ENCODE measurements around the gene LRIT2. TPM values are rescaled to one million over a fixed set of nuclear protein-coding genes. Genes with fewer than 3 reads are reported as not detected.

The LRIT2 gene
- total and polyA plus RNA-seq, 7 experiments from 2014 or later: not detected

DNA sequence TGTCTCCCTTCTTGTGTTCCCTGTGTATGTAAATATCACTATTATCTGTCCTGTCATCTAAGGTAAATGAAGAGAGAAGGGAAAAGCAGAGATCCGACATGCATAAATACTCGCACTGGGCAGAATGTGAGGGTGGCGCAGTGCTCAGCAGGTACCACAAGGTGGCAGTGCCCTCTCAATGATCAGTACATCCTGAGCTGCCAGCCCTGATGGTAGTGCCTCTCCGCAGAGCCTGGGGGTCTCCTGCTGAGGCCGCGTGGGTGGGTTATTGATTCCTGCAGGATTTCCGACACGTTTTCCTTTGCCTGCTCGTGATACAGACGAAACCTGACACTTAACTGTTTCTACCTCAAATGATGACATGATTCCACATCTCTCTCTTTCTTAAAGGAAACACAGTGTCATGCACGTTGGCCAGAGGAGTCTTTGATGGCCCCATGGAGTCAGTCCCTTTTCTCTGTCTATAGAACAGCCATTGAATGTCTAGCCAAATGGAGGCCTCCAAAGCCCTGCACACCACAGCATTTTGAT, 39.3 kb upstream of the LRIT2 start:
- no peaks in the 10 kb centered on the region for H3K36me3 Mint-ChIP-seq
- intact Hi-C loops (cut with micrococcal nuclease): loop anchor here (1.0 to 5.0 kb wide), 8 partner anchors 65 to 452 kb away; no protein-coding TSS in a partner anchor

DNA sequence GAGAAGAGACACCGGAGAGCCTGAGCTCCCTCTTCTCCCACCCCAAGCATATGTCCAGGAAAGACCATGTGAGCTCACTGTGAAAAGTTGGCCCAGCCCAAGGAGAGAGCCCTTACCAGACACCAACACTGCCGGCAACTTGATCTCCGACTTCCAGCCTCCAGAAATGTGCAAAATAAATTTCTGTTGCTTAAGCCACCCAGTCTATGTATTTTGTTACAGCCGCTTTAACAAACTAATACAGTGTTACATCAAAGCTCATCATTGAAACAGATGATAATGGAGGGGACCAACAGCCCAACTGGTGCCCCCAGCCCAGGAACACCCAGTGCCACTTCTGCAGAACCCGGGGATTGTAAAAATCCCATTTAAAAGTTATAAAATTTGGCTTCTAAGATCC, 38.4 kb upstream of the LRIT2 start:
- Mint-ChIP-seq H3K27ac (no peak overlapping the region), H3K9me3 (no peaks in the 10 kb centered on the region), H3K4me3 (no peak overlapping the region), H3K27me3 (peaks cover 20 to 40% (median 26%) of the 10 kb centered on the region in 5 donors), H3K4me1 (peaks cover 0 to 16% (median 7%) of the 10 kb centered on the region in 7 donors), H3K36me3 (no peaks in the 10 kb centered on the region)
- CTCF ChIA-PET: interaction anchor here (0.7 to 9.0 kb wide), 5 partner anchors 9 to 279 kb away, joined by 3 to 129 read pairs (median 3); no protein-coding TSS in a partner anchor
- DNase-seq: no peak
- Histone ChIP-seq H3K4me1 (ENCODE audit: control insufficient read depth in 2 of 2, insufficient read depth in 2 of 2, low read length in 2 of 2) (peaks cover 0 to 3% of the 10 kb centered on the region in 2 donors), H3K27me3 (ENCODE audit: control insufficient read depth in 2 of 2, insufficient read depth in 2 of 2, low read length in 2 of 2) (no peaks in the 10 kb centered on the region), H3K27ac (ENCODE audit: low read depth, low read length) (no peak overlapping the region), H3K4me3 (ENCODE audit: low read length) (no peak overlapping the region), H3K36me3 (ENCODE audit: control insufficient read depth in 2 of 3, insufficient read depth in 3 of 3, low read length in 3 of 3) (no peaks in the 10 kb centered on the region), H3K9me3 (ENCODE audit: control insufficient read depth in 2 of 3, low read length in 3 of 3) (no peaks in the 10 kb centered on the region)
- intact Hi-C loops (cut with micrococcal nuclease): loop anchor here (1.0 to 2.0 kb wide), 7 partner anchors 66 to 453 kb away; no protein-coding TSS in a partner anchor
- POLR2A ChIA-PET: no interaction called here
- ATAC-seq: no peak

More for the DNA sequence above, 39.3 kb upstream of the LRIT2 start:
- no peak overlapping the region for H3K27ac Mint-ChIP-seq
- Histone ChIP-seq H3K4me1 (ENCODE audit: control insufficient read depth in 2 of 2, insufficient read depth in 2 of 2, low read length in 2 of 2) (peaks cover 0 to 3% of the 10 kb centered on the region in 2 donors), H3K27me3 (ENCODE audit: control insufficient read depth in 2 of 2, insufficient read depth in 2 of 2, low read length in 2 of 2) (no peaks in the 10 kb centered on the region), H3K9me3 (ENCODE audit: control insufficient read depth in 2 of 3, low read length in 3 of 3) (no peaks in the 10 kb centered on the region), H3K27ac (ENCODE audit: low read depth, low read length) (no peak overlapping the region), H3K36me3 (ENCODE audit: control insufficient read depth in 2 of 3, insufficient read depth in 3 of 3, low read length in 3 of 3) (no peaks in the 10 kb centered on the region), H3K4me3 (ENCODE audit: low read length) (no peak overlapping the region)
- peaks cover 12 to 36% (median 25%) of the 10 kb centered on the region in 5 donors for H3K27me3 Mint-ChIP-seq
- ChIA-PET POLR2A (interaction anchor here (1.0 kb wide), 1 partner anchor 272 kb away, joined by 3 read pairs; no protein-coding TSS in a partner anchor), CTCF (interaction anchor here (0.6 to 9.0 kb wide), 6 partner anchors 8 to 277 kb away, joined by 3 to 129 read pairs (median 4); no protein-coding TSS in a partner anchor)
- DNase-seq: peak; percentile 37 to 74 (median 61)
- no peak overlapping the region for H3K4me3 Mint-ChIP-seq
- peak; percentile 94 for ATAC-seq
- H3K4me1 Mint-ChIP-seq: peaks cover 0 to 16% (median 7%) of the 10 kb centered on the region in 7 donors
- no peaks in the 10 kb centered on the region for H3K9me3 Mint-ChIP-seq

DNA sequence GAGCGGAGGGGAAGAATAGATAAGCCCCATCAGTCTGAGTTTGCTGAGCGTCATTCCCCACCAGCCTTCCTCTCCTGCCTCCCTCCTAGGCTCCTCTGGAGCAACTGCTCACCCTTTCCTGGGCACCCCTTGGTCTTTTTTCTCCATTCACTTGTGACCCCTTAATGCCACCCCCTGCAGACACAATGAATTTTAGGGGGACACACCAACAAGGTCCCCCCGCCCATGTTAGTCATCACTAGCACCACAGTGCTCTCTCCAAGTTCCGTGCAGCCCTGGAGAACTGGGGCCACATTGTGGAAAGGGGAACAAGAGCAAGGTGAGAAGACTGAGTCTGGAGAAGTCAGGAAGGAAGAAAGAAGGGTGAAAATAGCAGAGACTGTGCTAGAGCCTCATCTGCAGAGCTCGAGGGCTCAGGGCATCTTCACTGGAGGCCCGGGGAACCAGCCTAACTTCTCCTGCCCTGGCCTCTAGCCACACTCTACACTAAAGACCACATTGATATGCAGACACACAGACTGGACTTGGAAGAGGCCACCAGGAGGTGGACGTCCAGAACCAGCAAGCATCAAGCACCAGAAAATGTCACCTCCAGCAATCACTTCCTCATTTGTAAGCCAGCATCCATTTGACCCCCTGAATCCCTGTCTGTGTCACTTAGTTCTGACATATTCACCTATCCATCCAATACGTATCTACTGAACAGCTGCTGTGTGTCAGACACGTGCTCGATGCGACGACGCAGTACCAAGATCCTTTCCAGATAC, 37.0 kb upstream of the LRIT2 start:
- Mint-ChIP-seq H3K4me3 (no peak overlapping the region), H3K9me3 (no peaks in the 10 kb centered on the region), H3K27ac (no peak overlapping the region), H3K36me3 (no peaks in the 10 kb centered on the region), H3K27me3 (peaks cover 15 to 49% (median 34%) of the 10 kb centered on the region in 5 donors), H3K4me1 (peaks cover 0 to 9% (median 5%) of the 10 kb centered on the region in 7 donors)
- no peaks in the 10 kb centered on the region for H3K27me3 ChIP-seq (ENCODE audit: control insufficient read depth in 2 of 2, insufficient read depth in 2 of 2, low read length in 2 of 2)
- ATAC-seq (no peak), DNase-seq (no peak)
- intact Hi-C loops (cut with micrococcal nuclease): no loop called here
- H3K4me1 ChIP-seq (ENCODE audit: control insufficient read depth in 2 of 2, insufficient read depth in 2 of 2, low read length in 2 of 2): peaks cover 0 to 3% of the 10 kb centered on the region in 2 donors
- H3K27ac ChIP-seq (ENCODE audit: low read depth, low read length): no peak overlapping the region
- H3K9me3 ChIP-seq (ENCODE audit: control insufficient read depth in 2 of 3, low read length in 3 of 3): no peaks in the 10 kb centered on the region
- ChIA-PET POLR2A (no interaction called here), CTCF (interaction anchor here (0.6 to 9.0 kb wide), 4 partner anchors 72 to 275 kb away, joined by 3 to 129 read pairs (median 4); no protein-coding TSS in a partner anchor)
- H3K4me3 ChIP-seq (ENCODE audit: low read length): no peak overlapping the region
- no peaks in the 10 kb centered on the region for H3K36me3 ChIP-seq (ENCODE audit: control insufficient read depth in 2 of 3, insufficient read depth in 3 of 3, low read length in 3 of 3)

DNA sequence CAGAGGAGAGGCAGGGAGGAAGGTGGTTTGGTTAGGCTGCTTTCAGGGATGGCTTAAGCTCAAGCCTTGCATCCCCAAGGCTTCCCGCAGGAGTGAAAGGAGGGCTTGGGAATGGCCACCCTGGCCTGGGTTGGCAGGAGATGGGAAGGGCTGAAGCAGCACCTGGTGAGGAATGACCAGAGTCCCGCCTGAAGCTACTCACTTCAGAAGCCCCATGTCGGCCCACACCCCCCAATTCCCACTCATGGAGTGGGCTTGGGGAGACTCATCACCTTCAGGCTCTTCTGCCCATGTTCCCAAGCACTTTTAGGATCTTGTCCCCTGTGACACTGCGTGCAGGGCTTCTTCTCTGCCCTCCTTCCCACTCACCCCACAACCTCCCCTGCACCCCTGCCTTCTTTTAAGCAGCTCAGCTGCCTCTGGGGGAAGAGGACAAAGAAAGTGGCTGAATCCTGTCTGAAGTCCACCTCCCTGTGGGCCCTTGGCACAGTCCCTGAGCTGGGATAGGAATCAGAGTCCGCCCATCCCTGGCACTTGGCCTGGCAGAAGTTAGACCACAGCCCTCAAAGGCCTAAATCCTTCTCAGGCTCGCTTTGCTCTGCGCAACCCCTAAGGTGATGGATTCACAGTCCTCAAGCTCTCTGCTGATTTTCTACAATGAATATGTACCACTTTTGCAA, 36.0 kb upstream of the LRIT2 start:
- H3K27me3 Mint-ChIP-seq: peaks cover 19 to 49% (median 34%) of the 10 kb centered on the region in 5 donors

DNA sequence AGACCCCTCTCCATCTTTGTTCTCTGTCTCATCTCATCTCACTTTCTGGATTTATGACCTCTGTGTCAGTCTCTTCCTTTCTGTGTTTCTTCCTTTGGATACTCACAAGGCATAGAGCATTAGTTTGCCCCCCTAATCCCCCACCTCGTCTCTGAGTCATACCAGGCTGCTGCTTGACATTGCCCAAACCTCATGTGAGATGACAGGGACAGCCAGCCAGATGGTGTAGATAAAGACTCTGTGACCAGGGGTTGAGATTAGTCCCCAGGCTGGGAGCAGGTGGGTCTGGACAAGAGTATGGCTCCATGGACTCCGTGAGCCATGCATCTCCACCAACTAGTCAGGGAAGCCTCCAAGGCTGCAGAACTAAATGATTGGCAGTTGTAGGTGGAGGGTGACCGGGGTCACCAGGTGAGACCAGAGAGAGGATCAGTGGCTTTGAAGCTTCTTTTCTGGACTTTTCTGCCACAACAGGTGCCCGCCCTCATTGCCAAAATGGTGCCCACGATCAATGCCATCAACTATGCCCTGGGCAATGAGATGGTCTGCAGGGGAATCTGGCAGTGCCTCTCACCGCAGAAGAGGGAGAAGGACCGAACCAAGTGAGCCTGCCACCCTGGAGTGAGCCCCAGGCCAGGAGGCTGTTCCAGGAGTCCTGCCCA, 32.8 kb upstream of the LRIT2 start:
- Histone ChIP-seq H3K27me3 (ENCODE audit: control insufficient read depth in 2 of 2, insufficient read depth in 2 of 2, low read length in 2 of 2) (no peaks in the 10 kb centered on the region), H3K9me3 (ENCODE audit: control insufficient read depth in 2 of 3, low read length in 3 of 3) (no peaks in the 10 kb centered on the region), H3K36me3 (ENCODE audit: control insufficient read depth in 2 of 3, insufficient read depth in 3 of 3, low read length in 3 of 3) (no peaks in the 10 kb centered on the region), H3K27ac (ENCODE audit: low read depth, low read length) (no peak overlapping the region), H3K4me1 (ENCODE audit: control insufficient read depth in 2 of 2, insufficient read depth in 2 of 2, low read length in 2 of 2) (no peaks in the 10 kb centered on the region), H3K4me3 (ENCODE audit: low read length) (no peak overlapping the region)
- intact Hi-C loops (cut with micrococcal nuclease): no loop called here
- CTCF ChIA-PET: interaction anchor here (1.4 kb wide), 1 partner anchor 110 kb away, joined by 3 read pairs; no protein-coding TSS in a partner anchor
- peaks cover 14 to 41% (median 24%) of the 10 kb centered on the region in 5 donors for H3K27me3 Mint-ChIP-seq
- H3K9me3 Mint-ChIP-seq: no peaks in the 10 kb centered on the region
- H3K4me1 Mint-ChIP-seq: peaks cover 0 to 6% (median 4%) of the 10 kb centered on the region in 7 donors
- H3K4me3 Mint-ChIP-seq: no peak overlapping the region
- no peak overlapping the region for H3K27ac Mint-ChIP-seq
- POLR2A ChIA-PET: no interaction called here
- no peaks in the 10 kb centered on the region for H3K36me3 Mint-ChIP-seq
- no peak for DNase-seq
- ATAC-seq: no peak

More for the DNA sequence above, 36.0 kb upstream of the LRIT2 start:
- POLR2A ChIA-PET: no interaction called here
- H3K27ac Mint-ChIP-seq: no peak overlapping the region
- no peak overlapping the region for H3K4me3 Mint-ChIP-seq
- peaks cover 0 to 3% of the 10 kb centered on the region in 2 donors for H3K4me1 ChIP-seq (ENCODE audit: control insufficient read depth in 2 of 2, insufficient read depth in 2 of 2, low read length in 2 of 2)
- CTCF ChIA-PET: interaction anchor here (0.6 to 9.0 kb wide), 4 partner anchors 8 to 276 kb away, joined by 3 to 129 read pairs (median 4); no protein-coding TSS in a partner anchor
- ATAC-seq (no peak), DNase-seq (no peak)
- H3K36me3 Mint-ChIP-seq: no peaks in the 10 kb centered on the region
- H3K9me3 Mint-ChIP-seq: no peaks in the 10 kb centered on the region
- no peak overlapping the region for H3K27ac ChIP-seq (ENCODE audit: low read depth, low read length)
- intact Hi-C loops (cut with micrococcal nuclease): no loop called here
- no peaks in the 10 kb centered on the region for H3K36me3 ChIP-seq (ENCODE audit: control insufficient read depth in 2 of 3, insufficient read depth in 3 of 3, low read length in 3 of 3)
- no peak overlapping the region for H3K4me3 ChIP-seq (ENCODE audit: low read length)
- H3K4me1 Mint-ChIP-seq: peaks cover 0 to 9% (median 5%) of the 10 kb centered on the region in 7 donors
- H3K27me3 ChIP-seq (ENCODE audit: control insufficient read depth in 2 of 2, insufficient read depth in 2 of 2, low read length in 2 of 2): no peaks in the 10 kb centered on the region
- H3K9me3 ChIP-seq (ENCODE audit: control insufficient read depth in 2 of 3, low read length in 3 of 3): no peaks in the 10 kb centered on the region

Data from naive thymus-derived CD4-positive, alpha-beta T cell (primary cell).